Measurements from ENCODE around the gene PFN1. TPM values are rescaled to one million over a fixed set of nuclear protein-coding genes. Genes with fewer than 3 reads are reported as not detected.

The PFN1 gene
- total RNA-seq, 1 experiment from 2014 or later: 1,459 TPM

- H4K20me1 ChIP-seq (ENCODE audit: insufficient read depth): no peaks in the 10 kb centered on the region
- no peaks in the 10 kb centered on the region for H3K9me3 ChIP-seq (ENCODE audit: insufficient read depth, low read depth)
- no peak overlapping the region for H3K4me2 ChIP-seq
- H3K9me2 ChIP-seq (ENCODE audit: insufficient read depth): no peaks in the 10 kb centered on the region
- ChIA-PET POLR2A (ENCODE audit: unreplicated experiment) (no interaction called here), CTCF (no interaction called here)
- H3K79me2 ChIP-seq (ENCODE audit: low read depth): no peaks in the 10 kb centered on the region
- no peaks in the 10 kb centered on the region for H3K27me3 ChIP-seq (ENCODE audit: insufficient read depth, low read depth)
- H3K36me3 ChIP-seq (ENCODE audit: low read depth): no peaks in the 10 kb centered on the region
- peaks cover 31% of the 10 kb centered on the region; the same call in 1 of the 2 replicates for H3F3A ChIP-seq (ENCODE audit: insufficient read depth, low read depth)
- H3K4me3 ChIP-seq: no peak overlapping the region
- no TSS peak for BruUV-seq (replicated peaks)
- no peak for DNase-seq
- TF ChIP-seq CTCF (conservative IDR thresholded peaks at IDR 0.05): no peak
- TF ChIP-seq EZH2 (IDR thresholded peaks at IDR 0.05; ENCODE audit: low read depth): no peak
- no peak overlapping the region for H3K27ac ChIP-seq
- no peak overlapping the region for H2AFZ ChIP-seq
- peaks cover 13% of the 10 kb centered on the region for H3K4me1 ChIP-seq (replicated peaks; ENCODE audit: insufficient read depth)
- intact Hi-C loops (cut with micrococcal nuclease; ENCODE audit: unreplicated experiment): loop anchor here (5.0 to 10.0 kb wide), 2 partner anchors 334 to 476 kb away; no protein-coding TSS in a partner anchor
These were observed 47.2 kb downstream of the PFN1 start for GRCh38 chr17:4901108-4901647.

GRCh38 chr17:4900231-4901107, 47.9 kb downstream of the PFN1 start:
- no peaks in the 10 kb centered on the region for H3K27me3 ChIP-seq (ENCODE audit: insufficient read depth, low read depth)
- no peak overlapping the region for H3K4me2 ChIP-seq
- H4K20me1 ChIP-seq (ENCODE audit: insufficient read depth): no peaks in the 10 kb centered on the region
- H3K4me1 ChIP-seq (replicated peaks; ENCODE audit: insufficient read depth): peaks cover 13% of the 10 kb centered on the region
- intact Hi-C loops (cut with micrococcal nuclease; ENCODE audit: unreplicated experiment): loop anchor here (5.0 to 10.0 kb wide), 2 partner anchors 333 to 476 kb away; no protein-coding TSS in a partner anchor
- H3K9me3 ChIP-seq (ENCODE audit: insufficient read depth, low read depth): no peaks in the 10 kb centered on the region
- peaks cover 31% of the 10 kb centered on the region; the same call in 1 of the 2 replicates for H3F3A ChIP-seq (ENCODE audit: insufficient read depth, low read depth)
- no peak overlapping the region for H3K4me3 ChIP-seq
- no peak for TF ChIP-seq CTCF (conservative IDR thresholded peaks at IDR 0.05)
- no peak for TF ChIP-seq EZH2 (IDR thresholded peaks at IDR 0.05; ENCODE audit: low read depth)
- no peak overlapping the region for H2AFZ ChIP-seq
- ChIA-PET CTCF (no interaction called here), POLR2A (ENCODE audit: unreplicated experiment) (no interaction called here)
- BruUV-seq (replicated peaks): no TSS peak
- H3K79me2 ChIP-seq (ENCODE audit: low read depth): no peaks in the 10 kb centered on the region
- DNase-seq: no peak
- H3K27ac ChIP-seq: no peak overlapping the region
- no peaks in the 10 kb centered on the region for H3K36me3 ChIP-seq (ENCODE audit: low read depth)
- no peaks in the 10 kb centered on the region for H3K9me2 ChIP-seq (ENCODE audit: insufficient read depth)

- no peaks in the 10 kb centered on the region for H3K9me3 ChIP-seq (ENCODE audit: insufficient read depth, low read depth)
- no peaks in the 10 kb centered on the region for H3K27me3 ChIP-seq (ENCODE audit: insufficient read depth, low read depth)
- no peaks in the 10 kb centered on the region for H3K9me2 ChIP-seq (ENCODE audit: insufficient read depth)
- peaks cover 13% of the 10 kb centered on the region for H3K4me1 ChIP-seq (replicated peaks; ENCODE audit: insufficient read depth)
- intact Hi-C loops (cut with micrococcal nuclease; ENCODE audit: unreplicated experiment): loop anchor here (5.0 to 10.0 kb wide), 2 partner anchors 332 to 475 kb away; no protein-coding TSS in a partner anchor
- BruUV-seq (replicated peaks): no TSS peak
- no peaks in the 10 kb centered on the region for H3K79me2 ChIP-seq (ENCODE audit: low read depth)
- H4K20me1 ChIP-seq (ENCODE audit: insufficient read depth): no peaks in the 10 kb centered on the region
- CTCF ChIA-PET: interaction anchor here (0.6 kb wide), 1 partner anchor 301 kb away, joined by 4 read pairs; no protein-coding TSS in a partner anchor
- no peak within 1 kb of the TSS for H3K4me2 ChIP-seq
- peak in 1 of 2 experiments; percentile 44 for DNase-seq
- H3K36me3 ChIP-seq (ENCODE audit: low read depth): no peaks in the 10 kb centered on the region
- H3K4me3 ChIP-seq: no peak within 1 kb of the TSS
- no peak within 1 kb of the TSS for H2AFZ ChIP-seq
- POLR2A ChIA-PET (ENCODE audit: unreplicated experiment): no interaction called here
- peaks cover 31% of the 10 kb centered on the region; the same call in 1 of the 2 replicates for H3F3A ChIP-seq (ENCODE audit: insufficient read depth, low read depth)
- no peak for TF ChIP-seq CTCF (conservative IDR thresholded peaks at IDR 0.05)
- no peak for TF ChIP-seq EZH2 (IDR thresholded peaks at IDR 0.05; ENCODE audit: low read depth)
- H3K27ac ChIP-seq: no peak within 1 kb of the TSS; the same call in 1 of the 2 replicates
These were observed 48.7 kb downstream of the PFN1 start, which contains the start of gene C17orf107 for GRCh38 chr17:4899341-4900230. Gene C17orf107 (plus strand): TSS chr17:4899536. CDS start chr17:4899763, 227 bp downstream.

Data from PC-9 (cell line).